Mesothelial cell of epicardium (in vitro differentiated cells): ENCODE results near the gene USP4. TPM values are rescaled to one million over a fixed set of nuclear protein-coding genes. Genes with fewer than 3 reads are reported as not detected.
A peak's percentile ranks its signal among the peaks of the same experiment; 100 is the strongest.
"Not testable (repeated sequence)": the region's sequence is repeated elsewhere in the genome, so short reads cannot be mapped to it uniquely, and the experiment has no call there.

Experiments
- DNase-seq, 2 experiments: peaks; one replicate each; pipeline ENCODE4 v3.0.0; 2021; ENCODE audit warnings: low spot score in 2 of 2; ENCODE audit not compliant: unreplicated experiment in 2 of 2
- H3K27ac Mint-ChIP-seq: 2 replicates; pipeline ENCODE4 v1.8.0; 2021; ENCODE audit warnings: mixed read lengths
- H3K27me3 Mint-ChIP-seq: 2 replicates; pipeline ENCODE4 v1.8.0; 2021; ENCODE audit warnings: low read depth, mixed read lengths
- H3K36me3 Mint-ChIP-seq: 2 replicates; pipeline ENCODE4 v1.8.0; 2021; ENCODE audit warnings: mixed read lengths
- H3K4me1 Mint-ChIP-seq: 2 replicates; pipeline ENCODE4 v1.8.0; 2021; ENCODE audit warnings: mixed read lengths
- H3K4me3 Mint-ChIP-seq: 2 replicates; pipeline ENCODE4 v1.8.0; 2021; ENCODE audit warnings: mild to moderate bottlenecking, moderate library complexity, mixed read lengths
- H3K9me3 Mint-ChIP-seq: 2 replicates; pipeline ENCODE4 v1.8.0; 2021; ENCODE audit warnings: mixed read lengths
- CTCF ChIP-seq: fragments of 200-600 bp; sonication (generic); IDR thresholded peaks from one replicate; pipeline ENCODE4 v1.5.0; 2021; ENCODE audit warnings: antibody characterized with exemption; ENCODE audit not compliant: unreplicated experiment
- total RNA-seq: library from RNA; stranded (reverse); gene quantifications from 3 replicates; pipeline ENCODE4 v1.2.1, GENCODE V29; 2021

USP4 gene
- total RNA-seq, 1 donor from 2014 or later: 54.5 TPM

DNA sequence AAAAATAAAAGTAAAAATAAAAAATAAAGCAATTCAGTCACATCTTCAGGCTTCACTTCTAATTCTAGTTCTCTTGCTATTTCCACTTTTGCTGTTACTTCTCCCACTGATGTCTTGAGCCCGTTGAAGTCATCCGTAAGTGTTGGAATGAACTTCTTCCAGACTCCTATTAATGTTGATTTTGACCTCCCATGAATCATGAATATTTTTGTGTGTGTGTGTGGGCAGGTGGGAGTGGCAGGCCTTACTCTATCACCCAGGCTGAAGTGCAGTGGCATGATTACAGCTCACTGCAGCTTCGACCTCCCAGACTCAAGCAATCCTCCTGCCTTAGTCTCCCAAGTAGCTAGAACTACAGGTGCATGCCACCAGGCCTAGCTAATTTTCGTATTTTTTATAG, 10.7 kb downstream of the USP4 start:
- TF ChIP-seq CTCF: no peak
- Mint-ChIP-seq H3K27ac (no peak overlapping the region), H3K4me1 (no peaks in the 10 kb centered on the region), H3K9me3 (no peaks in the 10 kb centered on the region), H3K27me3 (no peaks in the 10 kb centered on the region), H3K4me3 (no peak overlapping the region), H3K36me3 (peaks cover 26% of the 10 kb centered on the region)
- DNase-seq: no peak

GRCh38 chr3:49328350-49328749, 11.5 kb downstream of the USP4 start:
- H3K4me3 Mint-ChIP-seq, DNase-seq, H3K27me3 Mint-ChIP-seq, H3K9me3 Mint-ChIP-seq, H3K4me1 Mint-ChIP-seq, H3K27ac Mint-ChIP-seq: not testable (repeated sequence)
- H3K36me3 Mint-ChIP-seq: peaks cover 28% of the 10 kb centered on the region

DNA sequence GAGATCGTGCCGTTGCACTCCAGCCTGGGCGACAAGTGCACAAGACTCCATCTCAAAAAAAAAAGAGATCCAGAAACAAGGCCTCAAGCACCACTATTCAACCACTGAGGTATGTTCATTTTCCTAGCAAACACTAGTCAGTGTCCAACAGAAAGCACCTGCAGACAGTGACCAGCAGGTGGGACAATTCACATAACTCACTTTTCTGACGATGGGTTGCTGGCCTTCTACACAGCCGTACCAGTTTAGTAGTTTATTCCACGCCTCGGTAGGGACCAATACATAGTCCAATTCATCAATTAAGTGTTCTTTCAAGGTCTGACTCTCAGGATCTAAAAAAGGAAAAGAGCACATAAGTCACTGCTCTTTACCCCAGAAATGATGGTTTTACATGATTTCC, 12.4 kb downstream of the USP4 start:
- DNase-seq: no peak
- Mint-ChIP-seq H3K4me1 (no peaks in the 10 kb centered on the region), H3K27ac (no peak overlapping the region), H3K36me3 (peaks cover 25% of the 10 kb centered on the region), H3K27me3 (no peaks in the 10 kb centered on the region), H3K9me3 (no peaks in the 10 kb centered on the region), H3K4me3 (no peak overlapping the region)
- peak; percentile 45 for TF ChIP-seq CTCF

DNA sequence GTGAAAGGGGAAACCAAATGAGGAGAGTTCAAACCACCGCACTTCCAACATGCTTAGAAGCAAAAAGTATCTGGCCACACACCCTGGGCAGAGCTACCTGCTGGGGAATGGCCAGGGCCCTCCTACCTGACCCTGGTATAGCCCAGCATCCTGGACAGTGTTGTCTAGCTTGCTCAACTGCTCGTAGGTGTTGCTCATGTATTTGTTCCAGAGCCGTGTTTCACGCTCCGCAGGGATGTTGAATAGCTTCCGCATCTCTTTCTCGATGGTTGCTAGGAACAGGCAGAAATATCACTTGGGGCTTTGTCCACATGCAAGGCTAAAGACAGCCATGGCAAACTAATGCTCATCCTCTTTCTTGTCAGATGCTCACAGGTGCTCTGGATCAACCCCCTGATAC, 15.1 kb downstream of the USP4 start:
- no peaks in the 10 kb centered on the region for H3K9me3 Mint-ChIP-seq

GRCh38 chr3:49316696-49317457, 23.0 kb downstream of the USP4 start:
- no peak overlapping the region for H3K27ac Mint-ChIP-seq
- no peak for TF ChIP-seq CTCF
- no peaks in the 10 kb centered on the region for H3K9me3 Mint-ChIP-seq
- no peak overlapping the region for H3K4me3 Mint-ChIP-seq
- DNase-seq: no peak
- H3K36me3 Mint-ChIP-seq: peaks cover 18% of the 10 kb centered on the region
- H3K4me1 Mint-ChIP-seq: no peaks in the 10 kb centered on the region
- no peaks in the 10 kb centered on the region for H3K27me3 Mint-ChIP-seq

More for the DNA sequence above, 15.1 kb downstream of the USP4 start:
- Mint-ChIP-seq H3K36me3 (peaks cover 30% of the 10 kb centered on the region), H3K4me3 (no peak overlapping the region), H3K27me3 (no peaks in the 10 kb centered on the region), H3K27ac (no peak overlapping the region), H3K4me1 (no peaks in the 10 kb centered on the region)
- no peak for DNase-seq
- TF ChIP-seq CTCF: no peak

DNA sequence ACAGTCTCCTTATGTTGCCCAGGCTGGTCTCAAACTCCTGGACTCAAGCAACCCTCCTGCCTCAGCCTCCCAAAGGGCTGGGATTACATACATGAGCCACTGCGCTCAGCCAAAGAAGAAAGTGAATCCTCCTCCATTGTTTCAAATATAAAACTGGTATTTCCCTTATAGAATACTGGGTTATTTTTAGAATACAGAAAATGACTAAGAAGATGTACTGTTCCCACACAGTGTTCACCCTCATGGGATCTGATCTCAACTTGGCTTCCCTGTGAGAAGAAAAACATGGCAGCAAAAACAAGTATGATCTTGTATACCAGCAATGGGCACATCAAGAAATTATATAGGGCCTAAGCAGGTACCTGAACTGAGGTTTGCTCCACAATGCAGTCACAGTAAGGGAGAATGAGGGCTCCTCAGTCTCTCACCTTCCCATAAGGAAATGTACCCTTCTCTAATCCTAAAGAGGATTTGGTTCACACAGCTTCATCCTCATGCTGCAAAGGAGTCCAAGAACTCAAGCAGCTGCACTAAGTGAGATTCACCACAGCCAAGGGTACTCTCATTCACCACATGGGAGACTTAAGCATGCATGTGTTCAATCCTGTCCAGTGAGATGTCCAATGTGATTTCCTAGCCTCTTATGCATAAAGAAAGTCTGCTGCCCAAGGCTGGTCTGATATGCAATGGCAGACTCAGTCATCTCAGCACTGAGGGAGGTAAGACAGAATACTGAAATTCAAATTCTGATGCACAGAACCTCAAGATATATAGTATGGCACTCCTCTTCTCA, 25.8 kb downstream of the USP4 start:
- TF ChIP-seq CTCF: no peak
- no peak overlapping the region for H3K27ac Mint-ChIP-seq
- no peak overlapping the region for H3K4me3 Mint-ChIP-seq
- H3K4me1 Mint-ChIP-seq: no peaks in the 10 kb centered on the region
- DNase-seq: no peak
- H3K9me3 Mint-ChIP-seq: no peaks in the 10 kb centered on the region
- H3K36me3 Mint-ChIP-seq: peaks cover 17% of the 10 kb centered on the region
- no peaks in the 10 kb centered on the region for H3K27me3 Mint-ChIP-seq
